Suprapubic skin (tissue), 3 donors: ENCODE results near the gene OR51F1.

ENCODE experiments used
- CTCF ChIP-seq, 2 donors: fragments of 200-600 bp in 1 of 2; fragments of 450-650 bp in 1 of 2; sonication (generic) in 1 of 2; IDR thresholded peaks; one replicate each; pipeline ENCODE4 v1.5.1; 2016 to 2019; ENCODE audit warnings: antibody characterized with exemption in 2 of 2, mild to moderate bottlenecking in 1 of 2, moderate library complexity in 1 of 2
- EP300 ChIP-seq: sonication (generic); formaldehyde crosslinking; IDR thresholded peaks from one replicate; pipeline ENCODE4 v1.6.1; 2017; ENCODE audit warnings: antibody characterized with exemption
- POLR2A ChIP-seq, 2 donors: fragments of 450-650 bp; IDR thresholded peaks; one replicate each; pipeline ENCODE4 v1.6.1; 2017; ENCODE audit warnings: antibody characterized with exemption in 2 of 2, mild to moderate bottlenecking in 2 of 2, moderate library complexity in 2 of 2

GRCh38 chr11:4768094-4768493, 1.6 kb downstream of the OR51F1 start:
- TF ChIP-seq POLR2A (IDR thresholded peaks at IDR 0.05) (no peak), CTCF (IDR thresholded peaks at IDR 0.05) (no peak), EP300 (no peak)
